Mesothelial cell of epicardium (in vitro differentiated cells): ENCODE results near the gene MTHFSD. TPM values are rescaled to one million over a fixed set of nuclear protein-coding genes. Genes with fewer than 3 reads are reported as not detected.

Experiments used
- DNase-seq, 2 experiments: peaks; one replicate each; pipeline ENCODE4 v3.0.0; 2021; ENCODE audit warnings: low spot score in 2 of 2; ENCODE audit not compliant: unreplicated experiment in 2 of 2
- H3K27ac Mint-ChIP-seq: 2 replicates; pipeline ENCODE4 v1.8.0; 2021; ENCODE audit warnings: mixed read lengths
- H3K27me3 Mint-ChIP-seq: 2 replicates; pipeline ENCODE4 v1.8.0; 2021; ENCODE audit warnings: low read depth, mixed read lengths
- H3K36me3 Mint-ChIP-seq: 2 replicates; pipeline ENCODE4 v1.8.0; 2021; ENCODE audit warnings: mixed read lengths
- H3K4me1 Mint-ChIP-seq: 2 replicates; pipeline ENCODE4 v1.8.0; 2021; ENCODE audit warnings: mixed read lengths
- H3K4me3 Mint-ChIP-seq: 2 replicates; pipeline ENCODE4 v1.8.0; 2021; ENCODE audit warnings: mild to moderate bottlenecking, moderate library complexity, mixed read lengths
- H3K9me3 Mint-ChIP-seq: 2 replicates; pipeline ENCODE4 v1.8.0; 2021; ENCODE audit warnings: mixed read lengths
- CTCF ChIP-seq: fragments of 200-600 bp; sonication (generic); IDR thresholded peaks from one replicate; pipeline ENCODE4 v1.5.0; 2021; ENCODE audit warnings: antibody characterized with exemption; ENCODE audit not compliant: unreplicated experiment
- total RNA-seq: library from RNA; stranded (reverse); gene quantifications from 3 replicates; pipeline ENCODE4 v1.2.1, GENCODE V29; 2021

MTHFSD gene
- total RNA-seq, 1 donor from 2014 or later = 27.4 TPM

- Mint-ChIP-seq H3K27ac (no peak overlapping the region), H3K9me3 (no peaks in the 10 kb centered on the region), H3K36me3 (peaks cover 2% of the 10 kb centered on the region), H3K4me1 (no peaks in the 10 kb centered on the region), H3K27me3 (peaks cover 77% of the 10 kb centered on the region), H3K4me3 (no peak overlapping the region)
- TF ChIP-seq CTCF = no peak
- DNase-seq = no peak
These were observed 31.0 kb downstream of the MTHFSD start for GRCh38 chr16:86524029-86524428.

- H3K4me3 Mint-ChIP-seq = no peak overlapping the region
- no peak for TF ChIP-seq CTCF
- no peaks in the 10 kb centered on the region for H3K9me3 Mint-ChIP-seq
- peaks cover 2% of the 10 kb centered on the region for H3K36me3 Mint-ChIP-seq
- no peak for DNase-seq
- peaks cover 77% of the 10 kb centered on the region for H3K27me3 Mint-ChIP-seq
- no peak overlapping the region for H3K27ac Mint-ChIP-seq
- H3K4me1 Mint-ChIP-seq = no peaks in the 10 kb centered on the region
These were observed 31.8 kb downstream of the MTHFSD start for GRCh38 chr16:86523166-86523740.

GRCh38 chr16:86522634-86523033, 32.4 kb downstream of the MTHFSD start:
- Mint-ChIP-seq H3K27me3 (peaks cover 81% of the 10 kb centered on the region), H3K27ac (no peak overlapping the region), H3K4me1 (no peaks in the 10 kb centered on the region), H3K4me3 (no peak overlapping the region), H3K36me3 (peaks cover 1% of the 10 kb centered on the region), H3K9me3 (no peaks in the 10 kb centered on the region)
- DNase-seq = no peak
- TF ChIP-seq CTCF = no peak

- H3K27me3 Mint-ChIP-seq = peaks cover 87% of the 10 kb centered on the region
- no peaks in the 10 kb centered on the region for H3K36me3 Mint-ChIP-seq
- no peak for DNase-seq
- H3K4me3 Mint-ChIP-seq = no peak overlapping the region
- no peak overlapping the region for H3K27ac Mint-ChIP-seq
- no peaks in the 10 kb centered on the region for H3K4me1 Mint-ChIP-seq
- TF ChIP-seq CTCF = no peak
- H3K9me3 Mint-ChIP-seq = no peaks in the 10 kb centered on the region
These were observed 33.5 kb downstream of the MTHFSD start for GRCh38 chr16:86521236-86522197.

GRCh38 chr16:86520317-86521210, 34.5 kb downstream of the MTHFSD start:
- H3K4me1 Mint-ChIP-seq = peaks cover 2% of the 10 kb centered on the region
- H3K27ac Mint-ChIP-seq = no peak overlapping the region
- peak; percentile 9 for TF ChIP-seq CTCF
- no peaks in the 10 kb centered on the region for H3K36me3 Mint-ChIP-seq
- H3K9me3 Mint-ChIP-seq = no peaks in the 10 kb centered on the region
- DNase-seq = no peak
- no peak overlapping the region for H3K4me3 Mint-ChIP-seq
- peaks cover 89% of the 10 kb centered on the region for H3K27me3 Mint-ChIP-seq
